NT2/D1 (cell line): ENCODE measurements around the gene STARD5.

Experiments used
- YY1 ChIP-seq: IDR thresholded peaks from 2 replicates; pipeline ENCODE4 v1.6.1; 2011; ENCODE audit not compliant: insufficient read length, insufficient read depth
- ZNF274 ChIP-seq: IDR thresholded peaks from 2 replicates; pipeline ENCODE4 v1.6.1; 2011; ENCODE audit warnings: mild to moderate bottlenecking, low read depth, low read length

GRCh38 chr15:81273200-81273599 is 50.7 kb downstream of the STARD5 start:
- TF ChIP-seq YY1 (no peak), ZNF274 (no peak)
